SU-DHL-6 (cell line): ENCODE data around the gene GOLGA6C.
"Not testable (repeated sequence)": the region's sequence is repeated elsewhere in the genome, so short reads cannot be mapped to it uniquely, and the experiment has no call there.

Experiments used
- EZH2phosphoT487 ChIP-seq: fragments of 200-600 bp; sonication (generic), shearing (Covaris generic); conservative IDR thresholded peaks from 2 replicates; pipeline ENCODE4 v1.6.1; 2018; ENCODE audit warnings: mild to moderate bottlenecking, antibody characterized with exemption, low read length, moderate library complexity, mixed read lengths
- TF ChIP-seq, protein P1 (sequence below): fragments of 200-600 bp; sonication (generic); IDR thresholded peaks from one replicate; pipeline ENCODE4 v1.5.1; 2017; ENCODE audit warnings: antibody characterized with exemption, mild to moderate bottlenecking, low read length, moderate library complexity; ENCODE audit not compliant: insufficient read depth, poor library complexity, severe bottlenecking

DNA sequence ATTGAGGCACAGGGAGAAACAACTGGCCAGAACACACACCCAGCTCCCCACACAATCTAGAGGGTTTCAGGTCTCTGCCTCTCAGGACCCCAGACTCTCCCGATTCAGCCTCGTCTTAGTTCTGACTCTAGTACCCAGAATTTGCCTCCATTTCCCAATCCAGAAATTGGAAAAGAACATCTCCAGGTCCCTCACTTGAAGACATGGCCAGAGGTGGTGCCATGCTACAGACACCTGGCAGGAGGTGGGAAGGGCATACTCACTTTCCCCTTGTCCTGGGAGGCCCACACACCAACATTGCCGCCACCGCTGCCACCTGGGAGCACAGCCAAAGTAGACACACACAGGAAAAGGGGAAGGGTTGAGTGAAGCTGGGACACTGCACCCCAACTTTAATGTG lies 44.6 kb downstream of the GOLGA6C start:
- TF ChIP-seq, protein P1, sequence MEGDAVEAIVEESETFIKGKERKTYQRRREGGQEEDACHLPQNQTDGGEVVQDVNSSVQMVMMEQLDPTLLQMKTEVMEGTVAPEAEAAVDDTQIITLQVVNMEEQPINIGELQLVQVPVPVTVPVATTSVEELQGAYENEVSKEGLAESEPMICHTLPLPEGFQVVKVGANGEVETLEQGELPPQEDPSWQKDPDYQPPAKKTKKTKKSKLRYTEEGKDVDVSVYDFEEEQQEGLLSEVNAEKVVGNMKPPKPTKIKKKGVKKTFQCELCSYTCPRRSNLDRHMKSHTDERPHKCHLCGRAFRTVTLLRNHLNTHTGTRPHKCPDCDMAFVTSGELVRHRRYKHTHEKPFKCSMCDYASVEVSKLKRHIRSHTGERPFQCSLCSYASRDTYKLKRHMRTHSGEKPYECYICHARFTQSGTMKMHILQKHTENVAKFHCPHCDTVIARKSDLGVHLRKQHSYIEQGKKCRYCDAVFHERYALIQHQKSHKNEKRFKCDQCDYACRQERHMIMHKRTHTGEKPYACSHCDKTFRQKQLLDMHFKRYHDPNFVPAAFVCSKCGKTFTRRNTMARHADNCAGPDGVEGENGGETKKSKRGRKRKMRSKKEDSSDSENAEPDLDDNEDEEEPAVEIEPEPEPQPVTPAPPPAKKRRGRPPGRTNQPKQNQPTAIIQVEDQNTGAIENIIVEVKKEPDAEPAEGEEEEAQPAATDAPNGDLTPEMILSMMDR: not testable (repeated sequence)
- not testable (repeated sequence) for TF ChIP-seq EZH2phosphoT487
